H9 (cell line): ENCODE measurements around the gene RBMS3. TPM values are rescaled to one million over a fixed set of nuclear protein-coding genes. Genes with fewer than 3 reads are reported as not detected.

ENCODE experiments used
- DNase-seq: peaks from one replicate; pipeline ENCODE4 v3.0.0-alpha.2; 2017
- H2AFZ ChIP-seq: one replicate; pipeline ENCODE4 v1.6.1; 2013; ENCODE audit warnings: mild to moderate bottlenecking, low read length, control low read depth, moderate library complexity
- H2AK5ac ChIP-seq: 2 replicates; pipeline ENCODE4 v1.6.1; 2013; ENCODE audit warnings: low read length, control low read depth, mixed read lengths; ENCODE audit not compliant: insufficient read length
- H2BK120ac ChIP-seq: one replicate; pipeline ENCODE4 v1.6.1; 2013; ENCODE audit warnings: low read depth, mild to moderate bottlenecking, low read length, control low read depth, inconsistent platforms; ENCODE audit not compliant: poor library complexity, severe bottlenecking
- H2BK12ac ChIP-seq: 2 replicates; pipeline ENCODE4 v1.6.1; 2013; ENCODE audit warnings: low read length, control low read depth, mixed read lengths, low read depth; ENCODE audit not compliant: insufficient read length
- H2BK15ac ChIP-seq: 2 replicates; pipeline ENCODE4 v1.6.1; 2013; ENCODE audit warnings: low read depth, low read length, control low read depth
- H2BK20ac ChIP-seq: one replicate; pipeline ENCODE4 v1.6.1; 2013; ENCODE audit warnings: low read depth, mild to moderate bottlenecking, low read length, control low read depth, inconsistent platforms; ENCODE audit not compliant: poor library complexity, severe bottlenecking
- H2BK5ac ChIP-seq: 2 replicates; pipeline ENCODE4 v1.6.1; 2013; ENCODE audit warnings: low read length, control low read depth, mixed read lengths; ENCODE audit not compliant: insufficient read length
- H3K14ac ChIP-seq: 2 replicates; pipeline ENCODE4 v1.6.1; 2013; ENCODE audit warnings: low read length, control low read depth; ENCODE audit not compliant: insufficient read depth
- H3K18ac ChIP-seq: 2 replicates; pipeline ENCODE4 v1.6.1; 2013; ENCODE audit warnings: low read depth, mild to moderate bottlenecking, mixed read lengths, low read length, control low read depth; ENCODE audit not compliant: insufficient read length
- H3K23ac ChIP-seq: 2 replicates; pipeline ENCODE4 v1.6.1; 2013; ENCODE audit warnings: low read length, control low read depth, mixed read lengths, low read depth; ENCODE audit not compliant: insufficient read length
- H3K23me2 ChIP-seq: 2 replicates; pipeline ENCODE4 v1.6.1; 2013; ENCODE audit warnings: low read depth, mild to moderate bottlenecking, mixed read lengths, low read length, control low read depth; ENCODE audit not compliant: insufficient read length, poor library complexity, severe bottlenecking
- H3K27ac ChIP-seq: 2 replicates; pipeline ENCODE4 v1.5.1; 2013; ENCODE audit warnings: low read length, control low read depth, mixed read lengths, low read depth; ENCODE audit not compliant: insufficient read length
- H3K27me3 ChIP-seq: 2 replicates; pipeline ENCODE4 v1.6.1; 2013; ENCODE audit warnings: low read length, control low read depth, inconsistent platforms; ENCODE audit not compliant: insufficient read depth
- H3K4ac ChIP-seq: 2 replicates; pipeline ENCODE4 v1.6.1; 2013; ENCODE audit warnings: low read depth, mild to moderate bottlenecking, control low read depth, inconsistent platforms, low read length, moderate library complexity
- H3K4me1 ChIP-seq: 2 replicates; pipeline ENCODE4 v1.6.1; 2013; ENCODE audit warnings: low read length, control low read depth, inconsistent platforms; ENCODE audit not compliant: insufficient read depth
- H3K4me2 ChIP-seq: 2 replicates; pipeline ENCODE4 v1.6.1; 2013; ENCODE audit warnings: low read length, control low read depth, mixed read lengths; ENCODE audit not compliant: insufficient read length, insufficient read depth
- H3K56ac ChIP-seq: 2 replicates; pipeline ENCODE4 v1.6.1; 2013; ENCODE audit warnings: low read depth, mild to moderate bottlenecking, mixed read lengths, low read length, control low read depth; ENCODE audit not compliant: insufficient read length
- H3K79me1 ChIP-seq: 2 replicates; pipeline ENCODE4 v1.6.1; 2013; ENCODE audit warnings: low read depth, mild to moderate bottlenecking, moderate library complexity, low read length, control low read depth, inconsistent platforms; ENCODE audit not compliant: insufficient read depth, poor library complexity, severe bottlenecking
- H3K79me2 ChIP-seq: 2 replicates; pipeline ENCODE4 v1.6.1; 2013; ENCODE audit warnings: low read length, control low read depth, inconsistent platforms; ENCODE audit not compliant: insufficient read depth
- H3K9ac ChIP-seq: 2 replicates; pipeline ENCODE4 v1.6.1; 2013; ENCODE audit warnings: low read length, control low read depth, mixed read lengths; ENCODE audit not compliant: insufficient read length; ENCODE audit errors: extremely low read depth
- H3K9me3 ChIP-seq: one replicate; pipeline ENCODE4 v1.6.1; 2013; ENCODE audit warnings: low read depth, low read length, inconsistent platforms; ENCODE audit not compliant: control insufficient read depth
- H3T11ph ChIP-seq: one replicate; pipeline ENCODE4 v1.6.1; 2013; ENCODE audit warnings: mild to moderate bottlenecking, low read length, control low read depth, inconsistent platforms
- H4K20me1 ChIP-seq: one replicate; pipeline ENCODE4 v1.6.1; 2013; ENCODE audit not compliant: control insufficient read depth, insufficient read length, insufficient read depth
- H4K5ac ChIP-seq: 2 replicates; pipeline ENCODE4 v1.6.1; 2013; ENCODE audit warnings: low read depth, mild to moderate bottlenecking, mixed read lengths, low read length, control low read depth; ENCODE audit not compliant: insufficient read length
- H4K8ac ChIP-seq: replicated peaks from 2 replicates; pipeline ENCODE4 v1.6.1; 2013; ENCODE audit warnings: low read length, control low read depth, mixed read lengths, low read depth; ENCODE audit not compliant: insufficient read length
- H4K91ac ChIP-seq: 2 replicates; pipeline ENCODE4 v1.6.1; 2013; ENCODE audit warnings: low read depth, mild to moderate bottlenecking, moderate library complexity, mixed read lengths, low read length, control low read depth; ENCODE audit not compliant: insufficient read length
- H3K27ac Mint-ChIP-seq, 3 experiments: 2 replicates in 2 of 3; 3 replicates in 1 of 3; pipeline ENCODE4 v1.8.0; 2020 to 2021; ENCODE audit warnings: mixed read lengths in 3 of 3, mild to moderate bottlenecking in 1 of 3, moderate library complexity in 1 of 3
- H3K27me3 Mint-ChIP-seq: 2 replicates; pipeline ENCODE4 v1.8.0; 2021; ENCODE audit warnings: low read depth, mild to moderate bottlenecking, moderate library complexity, mixed read lengths
- H3K36me3 Mint-ChIP-seq, 3 experiments: 2 replicates in 2 of 3; 3 replicates in 1 of 3; pipeline ENCODE4 v1.8.0; 2020 to 2021; ENCODE audit warnings: low read depth in 3 of 3, mixed read lengths in 3 of 3; ENCODE audit not compliant: insufficient read depth in 1 of 3
- H3K4me1 Mint-ChIP-seq, 2 experiments: 2 replicates each; pipeline ENCODE4 v1.8.0; 2020; ENCODE audit warnings: mixed read lengths in 2 of 2
- H3K4me3 Mint-ChIP-seq, 2 experiments: 2 replicates in 1 of 2; 3 replicates in 1 of 2; pipeline ENCODE4 v1.8.0; 2020 to 2021; ENCODE audit warnings: mild to moderate bottlenecking in 2 of 2, mixed read lengths in 2 of 2, moderate library complexity in 1 of 2
- H3K9me3 Mint-ChIP-seq, 2 experiments: 2 replicates in 1 of 2; 3 replicates in 1 of 2; pipeline ENCODE4 v1.8.0; 2020; ENCODE audit warnings: mild to moderate bottlenecking in 2 of 2, mixed read lengths in 2 of 2, moderate library complexity in 1 of 2
- CTCF ChIP-seq: fragments of 200-600 bp; sonication (generic); conservative IDR thresholded peaks from 3 replicates; pipeline ENCODE4 v1.8.0; 2021; ENCODE audit warnings: antibody characterized with exemption, mild to moderate bottlenecking
- total RNA-seq: library from RNA; stranded (reverse); gene quantifications from 2 replicates; pipeline ENCODE4 v1.2.1, GENCODE V29; 2021

RBMS3 gene
- total RNA-seq, 1 experiment from 2014 or later: 8.1 TPM

- no peak overlapping the region for H3K4me2 ChIP-seq
- no peak for TF ChIP-seq CTCF
- no peak overlapping the region for H2BK5ac ChIP-seq
- DNase-seq: peak; percentile 39
- no peak overlapping the region for H4K5ac ChIP-seq
- no peak overlapping the region for H2BK20ac ChIP-seq
- H4K8ac ChIP-seq: no peak overlapping the region
- H3K23ac ChIP-seq: no peak overlapping the region
- H3K27me3 ChIP-seq: no peaks in the 10 kb centered on the region
- no peak overlapping the region for H3K56ac ChIP-seq
- Mint-ChIP-seq H3K4me1 (peaks cover 9 to 10% of the 10 kb centered on the region in 2 experiments), H3K27me3 (peaks cover 4% of the 10 kb centered on the region; the same call in 1 of the 2 replicates), H3K27ac (no peak overlapping the region), H3K9me3 (peaks cover 0 to 3% of the 10 kb centered on the region in 2 experiments; a peak in 4 of 5 replicates), H3K36me3 (peaks cover 0 to under 1% (median 0%) of the 10 kb centered on the region in 3 experiments; a peak in 2 of 7 replicates), H3K4me3 (no peak overlapping the region)
- H3K79me1 ChIP-seq: no peaks in the 10 kb centered on the region
- no peak overlapping the region for H3K14ac ChIP-seq
- H2AFZ ChIP-seq: no peak overlapping the region
- no peak overlapping the region for H2AK5ac ChIP-seq
- H2BK120ac ChIP-seq: no peak overlapping the region
- H3K27ac ChIP-seq: no peak overlapping the region
- H3K18ac ChIP-seq: no peak overlapping the region
- no peak overlapping the region for H3T11ph ChIP-seq
- no peak overlapping the region for H3K4ac ChIP-seq
- no peak overlapping the region for H2BK12ac ChIP-seq
- H3K79me2 ChIP-seq: no peaks in the 10 kb centered on the region
- peaks cover 2% of the 10 kb centered on the region; the same call in 1 of the 2 replicates for H3K4me1 ChIP-seq
- no peak overlapping the region for H2BK15ac ChIP-seq
- no peaks in the 10 kb centered on the region for H4K20me1 ChIP-seq
- H4K91ac ChIP-seq: no peak overlapping the region
- no peak overlapping the region for H3K9ac ChIP-seq
- H3K9me3 ChIP-seq: no peaks in the 10 kb centered on the region
- H3K23me2 ChIP-seq: no peaks in the 10 kb centered on the region
These were observed 778.4 kb downstream of the RBMS3 start for GRCh38 chr3:30059240-30059639.
